GM18502 (cell line): Measurements from ENCODE around the gene B3GALT5.
"Not testable (repeated sequence)": the region's sequence is repeated elsewhere in the genome, so short reads cannot be mapped to it uniquely, and the experiment has no call there.

ENCODE experiments used
- ATAC-seq: cut with Tn5 transposase; IDR thresholded peaks from one replicate; pipeline ENCODE4 v1.9.1; 2021; ENCODE audit warnings: mild to moderate bottlenecking; ENCODE audit not compliant: unreplicated experiment, poor library complexity

The B3GALT5 gene, protein sequence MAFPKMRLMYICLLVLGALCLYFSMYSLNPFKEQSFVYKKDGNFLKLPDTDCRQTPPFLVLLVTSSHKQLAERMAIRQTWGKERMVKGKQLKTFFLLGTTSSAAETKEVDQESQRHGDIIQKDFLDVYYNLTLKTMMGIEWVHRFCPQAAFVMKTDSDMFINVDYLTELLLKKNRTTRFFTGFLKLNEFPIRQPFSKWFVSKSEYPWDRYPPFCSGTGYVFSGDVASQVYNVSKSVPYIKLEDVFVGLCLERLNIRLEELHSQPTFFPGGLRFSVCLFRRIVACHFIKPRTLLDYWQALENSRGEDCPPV

GRCh38 chr21:39612233-39613040 is at the start of gene B3GALT5:
Gene B3GALT5, plus strand, starts transcription at chr21:39612940. Its CDS starts 47,620 bp downstream, at chr21:39660560.
- ATAC-seq, result no peak

DNA sequence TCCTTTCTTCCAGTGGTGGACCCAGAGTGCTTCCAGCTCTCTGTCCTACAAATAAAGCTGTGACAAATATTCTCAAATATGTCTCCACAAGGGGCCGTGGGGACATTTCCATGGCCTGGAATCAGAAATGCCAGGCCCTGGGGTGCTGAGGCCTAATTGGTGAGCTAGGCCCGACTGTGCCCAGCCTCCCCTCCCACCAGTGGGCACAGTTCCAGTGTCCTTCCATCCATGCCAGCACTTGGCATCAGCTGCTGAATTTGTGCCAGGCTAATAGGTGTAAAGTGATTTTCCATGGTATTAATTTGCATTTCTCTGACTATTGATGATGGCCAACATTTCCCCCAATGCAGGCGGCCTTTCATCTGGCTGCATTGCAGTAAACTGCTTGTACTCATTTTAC is 48.5 kb upstream of the B3GALT5 start:
- ATAC-seq, result no peak

DNA sequence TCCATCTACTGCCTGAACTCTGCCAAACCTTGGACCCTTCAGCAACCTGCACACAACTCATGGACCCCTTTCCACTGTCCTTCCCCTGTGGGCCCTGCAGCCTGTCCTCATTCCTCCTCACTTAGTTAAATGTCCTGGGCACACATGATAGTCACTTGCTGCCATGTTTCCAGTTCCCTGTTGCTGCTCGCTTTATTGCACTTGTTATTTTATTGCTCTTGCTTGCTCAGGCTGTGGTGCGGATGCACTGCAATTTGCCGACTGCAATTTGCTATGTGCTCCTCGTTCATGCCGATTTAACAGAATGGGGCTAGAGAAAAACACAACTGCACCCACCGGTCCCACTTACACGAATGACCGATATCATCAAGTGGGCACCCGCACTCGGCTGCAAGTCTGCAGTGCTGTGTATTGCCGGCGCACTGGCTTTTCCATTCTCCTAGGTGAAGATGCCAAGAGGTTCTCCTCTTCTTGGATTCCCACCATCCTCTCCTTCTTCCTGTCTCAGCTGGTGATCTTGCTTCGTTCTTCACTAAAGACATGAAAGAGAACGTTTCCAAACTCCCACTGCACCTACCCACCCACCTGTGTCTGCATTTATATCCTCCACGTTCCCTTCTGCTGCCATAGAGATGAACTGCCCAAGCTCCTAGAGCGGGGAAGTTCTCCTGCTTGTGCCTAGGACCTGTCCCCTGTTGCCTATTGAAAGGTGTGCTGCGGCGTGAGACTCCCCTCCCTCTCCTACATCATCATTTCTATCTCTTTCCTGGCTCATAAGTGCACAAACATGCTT is 45.4 kb upstream of the B3GALT5 start:
- no peak for ATAC-seq

DNA sequence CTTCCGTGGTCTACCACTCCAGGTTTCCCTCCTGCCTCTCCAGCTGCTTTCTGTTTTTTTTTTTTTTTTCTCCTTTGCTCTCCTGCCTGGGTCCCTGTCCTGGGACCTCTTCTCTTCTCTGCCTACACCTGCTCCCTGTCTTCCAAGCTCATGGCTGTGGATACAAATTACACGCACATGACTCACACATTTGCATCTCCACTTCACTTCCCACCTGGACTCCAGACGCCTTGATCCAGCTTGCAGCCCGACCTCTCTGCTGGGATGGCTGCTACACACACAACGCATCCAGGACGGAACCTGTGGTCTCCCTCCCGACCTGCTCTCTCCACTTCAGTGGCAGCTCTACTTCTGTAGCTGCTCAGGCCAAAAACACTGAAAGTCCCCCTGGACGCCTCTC is 44.4 kb upstream of the B3GALT5 start:
- no peak for ATAC-seq

- ATAC-seq, result no peak
These were observed 37.0 kb upstream of the B3GALT5 start for GRCh38 chr21:39575775-39576174.

GRCh38 chr21:39576518-39577128 is 36.1 kb upstream of the B3GALT5 start:
- no peak for ATAC-seq

- no peak for ATAC-seq
These were observed 32.9 kb upstream of the B3GALT5 start for GRCh38 chr21:39579734-39580332.

DNA sequence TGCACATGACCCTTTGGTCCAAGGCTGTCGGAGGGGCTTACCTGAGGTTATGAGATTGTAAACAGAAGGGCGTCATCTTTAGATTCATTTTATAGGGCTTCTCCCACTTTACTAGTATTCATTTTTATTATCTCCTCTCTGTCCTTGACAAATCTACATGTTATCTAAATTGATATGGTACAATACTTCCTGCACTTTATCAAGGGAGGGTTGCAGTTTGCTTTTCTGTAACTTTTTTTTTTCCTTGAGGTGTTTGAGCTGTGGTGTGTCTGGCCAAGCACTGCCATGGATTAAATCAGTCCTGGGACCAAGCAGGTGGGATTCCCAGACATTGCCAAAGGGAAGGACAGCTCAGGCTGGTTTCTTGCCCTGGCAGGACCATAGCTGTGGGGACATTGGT is 32.0 kb upstream of the B3GALT5 start:
- no peak for ATAC-seq

GRCh38 chr21:39581414-39581813 is 31.3 kb upstream of the B3GALT5 start:
- no peak for ATAC-seq

GRCh38 chr21:39582749-39583148 is 30.0 kb upstream of the B3GALT5 start:
- no peak for ATAC-seq

DNA sequence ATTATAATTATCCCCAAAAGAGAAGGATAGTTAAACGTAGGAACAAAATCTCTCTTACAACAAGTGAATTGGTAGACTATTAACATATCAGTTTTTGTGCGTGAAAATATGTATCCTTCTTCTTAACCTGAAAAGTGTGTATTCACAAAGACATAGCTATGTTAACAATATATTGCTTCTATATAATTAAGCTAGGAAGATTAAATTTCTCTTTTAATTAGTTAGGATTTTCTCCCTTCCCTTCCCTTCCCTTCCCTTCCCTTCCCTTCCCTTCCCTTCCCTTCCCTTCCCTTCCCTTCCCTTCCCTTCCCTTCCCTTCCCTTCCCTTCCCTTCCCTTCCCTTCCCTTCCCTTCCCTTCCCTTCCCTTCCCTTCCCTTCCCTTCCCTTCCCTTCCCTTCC is 29.2 kb upstream of the B3GALT5 start:
- ATAC-seq, result not testable (repeated sequence)

DNA sequence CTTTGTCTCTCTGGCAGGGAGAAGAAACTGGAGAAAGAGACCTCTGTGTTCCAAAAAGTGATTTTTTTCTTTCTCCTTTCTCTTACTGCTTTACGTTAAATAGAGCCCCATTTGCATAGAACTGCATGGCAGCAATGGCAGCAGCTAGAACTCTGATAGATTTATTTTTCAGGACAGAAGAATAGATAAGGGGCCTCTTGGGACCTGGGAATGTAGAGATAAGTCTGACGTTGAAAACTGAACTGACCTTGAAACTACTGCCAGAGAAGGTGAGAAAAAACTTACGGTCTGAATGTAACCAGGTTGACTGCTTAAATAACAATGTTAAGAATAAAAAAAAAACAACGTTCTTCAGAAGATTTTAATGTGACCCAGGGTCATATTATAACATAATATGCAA is 25.4 kb upstream of the B3GALT5 start:
- ATAC-seq, result no peak

DNA sequence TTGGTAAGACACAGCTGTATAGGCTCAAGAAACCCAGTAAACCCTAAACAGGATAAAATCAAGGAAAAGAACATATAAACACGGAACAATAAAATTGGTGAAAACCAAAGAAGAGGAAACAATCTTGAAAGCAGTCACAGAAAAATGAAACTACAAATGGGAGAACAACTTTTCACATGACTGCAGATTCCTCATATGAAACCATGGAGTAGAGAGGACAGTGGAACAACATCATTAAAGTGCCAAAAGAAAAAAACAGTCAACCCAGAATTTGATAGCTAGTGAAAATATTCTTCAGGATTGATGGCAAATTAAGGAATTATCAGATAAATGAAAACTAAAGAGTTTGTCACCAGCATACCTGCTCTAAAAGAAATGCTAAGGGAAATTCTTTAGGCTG is 23.9 kb upstream of the B3GALT5 start:
- ATAC-seq, result no peak

GRCh38 chr21:39593522-39593921 is 19.2 kb upstream of the B3GALT5 start:
- no peak for ATAC-seq

DNA sequence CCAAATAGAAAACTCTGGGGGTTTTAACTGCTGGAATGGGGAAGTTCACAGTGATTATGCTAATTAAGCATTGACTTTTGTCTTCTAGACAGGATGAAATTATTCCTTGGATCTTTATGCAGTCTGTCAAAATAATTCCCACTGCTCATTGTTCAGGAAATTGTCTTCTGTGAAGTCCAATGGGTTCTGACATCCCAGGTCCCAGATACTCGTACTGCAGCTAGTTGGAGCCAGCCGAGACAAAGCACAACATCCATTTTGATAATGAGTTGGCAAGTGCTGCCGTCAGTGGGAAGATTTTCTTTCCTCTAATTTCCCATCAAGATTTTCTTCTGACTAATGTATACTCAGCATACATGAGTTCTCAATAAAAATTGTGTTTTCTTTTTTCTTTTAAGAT is 17.3 kb upstream of the B3GALT5 start:
- ATAC-seq, result no peak

DNA sequence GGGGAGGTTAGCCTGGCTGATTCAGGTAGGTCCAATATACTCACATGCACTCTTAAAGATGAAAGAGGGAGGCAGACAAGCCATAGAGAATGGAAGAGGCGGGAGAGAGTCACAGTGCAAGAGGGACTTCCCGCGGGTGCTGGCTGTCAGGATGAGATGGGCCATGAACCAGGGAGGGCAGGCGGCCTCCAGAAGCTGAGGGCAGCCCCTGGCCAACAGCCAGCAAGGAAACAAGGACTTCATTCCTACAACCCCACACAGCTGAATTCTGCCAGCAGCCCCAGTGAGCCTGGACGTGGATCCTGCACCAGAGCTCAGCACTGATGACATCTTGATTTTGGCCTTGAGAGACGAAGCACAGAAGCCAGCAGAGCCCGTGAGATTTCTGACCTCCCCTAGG is 15.1 kb upstream of the B3GALT5 start:
- ATAC-seq, result no peak

DNA sequence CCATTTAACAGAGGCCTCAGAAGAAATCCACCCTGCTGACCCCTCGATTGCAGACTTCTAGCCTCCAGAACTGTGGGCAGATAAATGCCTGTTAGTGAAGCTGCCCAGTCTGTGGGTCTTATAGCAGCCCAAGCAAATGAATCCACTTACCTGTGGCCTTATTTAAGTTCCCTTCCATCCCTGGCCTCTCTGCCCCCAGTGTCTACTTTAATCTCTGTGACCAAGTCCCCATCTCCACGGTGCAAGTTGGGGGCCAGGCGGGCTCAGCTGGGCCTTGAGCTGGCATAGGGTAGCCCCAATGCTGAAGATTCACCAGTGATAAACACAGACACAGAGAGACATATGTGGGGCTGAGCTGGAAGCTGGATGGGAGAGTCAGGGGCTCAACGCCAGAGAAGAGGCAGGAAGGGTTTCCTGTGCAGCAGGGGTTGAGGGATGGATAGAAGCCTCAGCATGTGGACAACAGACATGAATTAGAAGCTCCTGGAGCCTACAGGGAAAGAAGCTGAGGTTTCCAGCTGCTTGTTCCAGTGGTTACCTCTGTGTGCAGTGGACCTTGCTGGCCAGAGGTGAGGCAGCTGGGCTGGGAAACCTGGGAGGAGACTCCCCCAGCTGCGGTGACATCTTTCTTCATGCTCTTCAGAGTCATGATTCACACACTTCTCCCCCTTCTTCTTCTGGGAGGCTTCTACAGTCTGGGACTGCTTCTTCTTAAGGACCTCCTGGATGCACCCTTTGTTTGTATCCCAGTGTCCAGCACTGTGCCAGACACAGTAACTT is 13.4 kb upstream of the B3GALT5 start:
- no peak for ATAC-seq

- no peak for ATAC-seq
These were observed 11.4 kb upstream of the B3GALT5 start for GRCh38 chr21:39601187-39601928.
